SU-DHL-6 (cell line): Measurements from ENCODE around the gene CCL4.

Experiments
- H2AFZ ChIP-seq: fragments of 200-600 bp; sonication (generic); 2 replicates; pipeline ENCODE4 v1.6.1; 2014; ENCODE audit warnings: low read depth, mild to moderate bottlenecking, moderate library complexity, mixed read lengths, antibody characterized with exemption, low read length; ENCODE audit not compliant: severe bottlenecking
- H3F3A ChIP-seq: fragments of 200-600 bp; shearing (Covaris generic); 2 replicates; pipeline ENCODE4 v1.6.0; 2016; ENCODE audit warnings: antibody characterized with exemption, mild to moderate bottlenecking; ENCODE audit not compliant: insufficient read depth
- H3K27ac ChIP-seq: fragments of 200-600 bp; sonication (generic); 2 replicates; pipeline ENCODE4 v1.5.1; 2016; ENCODE audit warnings: low read depth, mild to moderate bottlenecking, low read length, moderate library complexity, mixed read lengths
- H3K27me3 ChIP-seq: fragments of 200-600 bp; sonication (generic), shearing (Covaris generic); 2 replicates; pipeline ENCODE4 v1.6.0; 2014; ENCODE audit warnings: mild to moderate bottlenecking, low read length
- H3K36me3 ChIP-seq: fragments of 200-600 bp; sonication (generic); 2 replicates; pipeline ENCODE4 v1.6.1; 2014; ENCODE audit warnings: mild to moderate bottlenecking, low read length, mixed read lengths
- H3K4me2 ChIP-seq: fragments of 300-600, 200-600 bp; shearing (Covaris generic), sonication (generic); 2 replicates; pipeline ENCODE4 v1.6.0; 2014; ENCODE audit warnings: low read length, low read depth, mild to moderate bottlenecking; ENCODE audit not compliant: poor library complexity, severe bottlenecking
- H3K4me3 ChIP-seq: fragments of 200-600 bp; sonication (generic); 2 replicates; pipeline ENCODE4 v1.5.1; 2014; ENCODE audit warnings: antibody characterized with exemption, low read length, mild to moderate bottlenecking, mixed read lengths; ENCODE audit not compliant: insufficient read depth, poor library complexity, severe bottlenecking
- H3K79me2 ChIP-seq: fragments of 200-600 bp; sonication (generic); 2 replicates; pipeline ENCODE4 v1.6.1; 2014; ENCODE audit warnings: mild to moderate bottlenecking, low read length, moderate library complexity; ENCODE audit not compliant: insufficient read depth
- H3K9ac ChIP-seq: fragments of 200-600 bp; sonication (generic); 2 replicates; pipeline ENCODE4 v1.7.0; 2014; ENCODE audit warnings: mild to moderate bottlenecking, low read length
- H3K9me2 ChIP-seq: fragments of 200-600 bp; sonication (generic); replicated peaks from 2 replicates; pipeline ENCODE4 v1.6.1; 2014; ENCODE audit warnings: low read length; ENCODE audit not compliant: insufficient read depth
- H3K9me3 ChIP-seq: fragments of 200-600 bp; sonication (generic); 2 replicates; pipeline ENCODE4 v1.6.1; 2014; ENCODE audit warnings: low read length, mixed read lengths; ENCODE audit not compliant: insufficient read depth
- H4K20me1 ChIP-seq: fragments of 200-600 bp; sonication (generic); 2 replicates; pipeline ENCODE4 v1.6.1; 2014; ENCODE audit warnings: low read depth, mild to moderate bottlenecking, antibody characterized with exemption, low read length, moderate library complexity, mixed read lengths
- EZH2phosphoT487 ChIP-seq: fragments of 200-600 bp; sonication (generic), shearing (Covaris generic); conservative IDR thresholded peaks from 2 replicates; pipeline ENCODE4 v1.6.1; 2018; ENCODE audit warnings: mild to moderate bottlenecking, antibody characterized with exemption, low read length, moderate library complexity, mixed read lengths
- TF ChIP-seq, protein P1 (sequence below): fragments of 200-600 bp; sonication (generic); IDR thresholded peaks from one replicate; pipeline ENCODE4 v1.5.1; 2017; ENCODE audit warnings: antibody characterized with exemption, mild to moderate bottlenecking, low read length, moderate library complexity; ENCODE audit not compliant: insufficient read depth, poor library complexity, severe bottlenecking

Gene CCL4

DNA sequence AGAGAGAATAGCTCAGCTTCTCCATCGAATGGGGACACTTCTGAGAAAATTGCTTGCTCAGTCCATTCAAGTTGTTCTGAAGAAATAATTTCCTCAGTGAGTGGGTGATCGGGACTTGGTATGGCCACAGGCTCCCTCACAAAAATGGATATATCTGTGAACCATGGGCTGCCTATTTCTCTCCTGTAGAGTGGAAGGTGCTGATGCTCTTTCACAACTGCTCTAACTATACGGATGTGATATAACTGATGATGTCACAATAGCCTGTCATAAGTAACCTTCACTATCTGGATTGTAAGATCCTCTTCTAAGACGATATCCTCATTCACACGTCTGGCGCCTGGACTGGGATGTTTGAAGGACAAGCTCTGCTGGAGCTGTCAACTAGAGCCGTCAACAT lies 44.2 kb upstream of the CCL4 start:
- Histone ChIP-seq H2AFZ (no peak overlapping the region), H3K79me2 (no peaks in the 10 kb centered on the region), H3K36me3 (no peaks in the 10 kb centered on the region), H3K9me3 (no peaks in the 10 kb centered on the region), H3K4me2 (no peak overlapping the region), H3K27me3 (no peaks in the 10 kb centered on the region), H3F3A (no peaks in the 10 kb centered on the region), H4K20me1 (no peaks in the 10 kb centered on the region), H3K9me2 (no peaks in the 10 kb centered on the region), H3K9ac (no peak overlapping the region), H3K4me3 (no peak overlapping the region), H3K27ac (no peak overlapping the region)
- TF ChIP-seq, protein P1, sequence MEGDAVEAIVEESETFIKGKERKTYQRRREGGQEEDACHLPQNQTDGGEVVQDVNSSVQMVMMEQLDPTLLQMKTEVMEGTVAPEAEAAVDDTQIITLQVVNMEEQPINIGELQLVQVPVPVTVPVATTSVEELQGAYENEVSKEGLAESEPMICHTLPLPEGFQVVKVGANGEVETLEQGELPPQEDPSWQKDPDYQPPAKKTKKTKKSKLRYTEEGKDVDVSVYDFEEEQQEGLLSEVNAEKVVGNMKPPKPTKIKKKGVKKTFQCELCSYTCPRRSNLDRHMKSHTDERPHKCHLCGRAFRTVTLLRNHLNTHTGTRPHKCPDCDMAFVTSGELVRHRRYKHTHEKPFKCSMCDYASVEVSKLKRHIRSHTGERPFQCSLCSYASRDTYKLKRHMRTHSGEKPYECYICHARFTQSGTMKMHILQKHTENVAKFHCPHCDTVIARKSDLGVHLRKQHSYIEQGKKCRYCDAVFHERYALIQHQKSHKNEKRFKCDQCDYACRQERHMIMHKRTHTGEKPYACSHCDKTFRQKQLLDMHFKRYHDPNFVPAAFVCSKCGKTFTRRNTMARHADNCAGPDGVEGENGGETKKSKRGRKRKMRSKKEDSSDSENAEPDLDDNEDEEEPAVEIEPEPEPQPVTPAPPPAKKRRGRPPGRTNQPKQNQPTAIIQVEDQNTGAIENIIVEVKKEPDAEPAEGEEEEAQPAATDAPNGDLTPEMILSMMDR = no peak
- TF ChIP-seq EZH2phosphoT487 = no peak

DNA sequence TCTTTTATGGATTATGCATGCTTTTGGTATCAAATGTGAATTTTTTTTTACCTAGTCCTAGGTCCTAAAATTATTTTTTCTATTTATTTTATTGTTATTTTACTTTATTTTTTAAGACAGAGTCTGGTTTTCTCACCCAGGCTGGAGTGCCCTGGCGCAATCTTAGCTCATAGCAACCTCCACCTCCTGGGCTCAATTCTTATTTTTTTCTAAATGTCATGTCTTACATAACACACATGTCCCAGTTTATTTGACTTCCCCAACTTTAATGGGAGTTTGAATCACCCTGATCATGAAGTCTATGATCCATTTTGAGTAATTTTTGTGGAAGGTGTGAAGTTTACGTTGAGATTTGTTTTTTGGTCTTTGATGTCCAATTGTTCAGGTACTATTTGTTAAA lies 42.8 kb upstream of the CCL4 start:
- Histone ChIP-seq H4K20me1 (no peaks in the 10 kb centered on the region), H3K9me2 (no peaks in the 10 kb centered on the region), H3K9ac (no peak overlapping the region), H3F3A (no peaks in the 10 kb centered on the region), H3K9me3 (no peaks in the 10 kb centered on the region), H2AFZ (no peak overlapping the region), H3K27ac (no peak overlapping the region), H3K4me2 (no peak overlapping the region), H3K4me3 (no peak overlapping the region), H3K36me3 (no peaks in the 10 kb centered on the region), H3K27me3 (no peaks in the 10 kb centered on the region), H3K79me2 (no peaks in the 10 kb centered on the region)
- TF ChIP-seq EZH2phosphoT487 = no peak
- TF ChIP-seq, protein P1 = no peak

DNA sequence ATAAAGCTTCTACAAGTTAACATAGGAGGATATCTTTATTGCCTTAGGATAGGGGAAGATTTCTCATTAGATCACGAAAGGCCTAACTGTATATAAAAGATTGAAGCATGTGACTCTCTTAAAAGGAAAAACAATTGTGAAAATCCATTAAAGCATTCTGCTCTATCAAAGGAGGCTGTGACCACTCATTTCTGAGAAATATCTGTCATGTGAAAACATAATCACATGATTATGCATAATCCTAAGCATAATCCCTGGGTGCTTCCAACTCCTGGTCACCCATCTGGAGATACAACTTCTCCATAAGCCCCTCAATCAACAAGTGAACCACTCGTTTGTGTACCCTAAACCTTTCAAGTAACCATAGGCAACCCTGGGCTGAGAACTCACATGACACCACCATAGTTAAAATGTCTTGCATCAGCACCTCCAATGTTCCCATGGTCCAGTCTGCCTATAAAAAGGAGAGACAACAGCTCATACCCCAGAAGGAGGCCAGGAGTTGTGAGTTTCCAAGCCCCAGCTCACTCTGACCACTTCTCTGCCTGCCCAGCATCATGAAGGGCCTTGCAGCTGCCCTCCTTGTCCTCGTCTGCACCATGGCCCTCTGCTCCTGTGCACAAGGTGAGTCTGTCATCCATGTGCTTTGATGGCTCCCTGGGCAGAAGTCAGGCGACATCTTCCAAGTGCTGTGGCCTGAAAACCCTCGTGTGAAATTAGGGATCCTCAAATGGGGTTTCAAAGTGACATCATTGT lies 39.7 kb upstream of the CCL4 start, which contains the start of gene CCL18:
CCL18 (plus strand) TSS at position 487 of the 756 bp plus-strand sequence; CDS start at position 558, 71 bp downstream.
- TF ChIP-seq, protein P1 = no peak
- TF ChIP-seq EZH2phosphoT487 = no peak
- H3F3A ChIP-seq = no peaks in the 10 kb centered on the region
- no peak within 1 kb of the TSS for H3K27ac ChIP-seq
- H3K9me2 ChIP-seq = no peaks in the 10 kb centered on the region
- no peaks in the 10 kb centered on the region for H3K36me3 ChIP-seq
- no peaks in the 10 kb centered on the region for H4K20me1 ChIP-seq
- no peak within 1 kb of the TSS for H2AFZ ChIP-seq
- no peaks in the 10 kb centered on the region for H3K79me2 ChIP-seq
- no peak within 1 kb of the TSS for H3K9ac ChIP-seq
- no peak within 1 kb of the TSS for H3K4me2 ChIP-seq
- no peaks in the 10 kb centered on the region for H3K9me3 ChIP-seq
- H3K27me3 ChIP-seq = no peaks in the 10 kb centered on the region
- no peak within 1 kb of the TSS for H3K4me3 ChIP-seq
